RWPE1 (cell line): ENCODE measurements around the gene ZMYND8.

ENCODE experiments used
- CTCF ChIA-PET: fragments of 350-600 bp; sonication (Branson Sonifier 250); formaldehyde crosslinking; extraction: SDS; loops from one replicate; lab custom pipeline; 2021; lab: Yijun Ruan, JAX
- POLR2A ChIA-PET: fragments of 400-600 bp; formaldehyde crosslinking; extraction: SDS; loops from one replicate; lab custom pipeline; 2020; ENCODE audit warnings: antibody characterized with exemption; ENCODE audit not compliant: low non-redundant PET; lab: Yijun Ruan, JAX
- DNase-seq: peaks from one replicate; pipeline ENCODE4 v3.0.0; 2012; ENCODE audit warnings: low spot score
- H3K27ac ChIP-seq: fragments of 450-650 bp; 2 replicates; pipeline ENCODE4 v1.5.1; 2017
- TF ChIP-seq, protein P1 (sequence below): fragments of 450-650 bp; conservative IDR thresholded peaks from 2 replicates; pipeline ENCODE4 v1.5.1; 2017; ENCODE audit warnings: low read depth, mild to moderate bottlenecking

The ZMYND8 gene

DNA sequence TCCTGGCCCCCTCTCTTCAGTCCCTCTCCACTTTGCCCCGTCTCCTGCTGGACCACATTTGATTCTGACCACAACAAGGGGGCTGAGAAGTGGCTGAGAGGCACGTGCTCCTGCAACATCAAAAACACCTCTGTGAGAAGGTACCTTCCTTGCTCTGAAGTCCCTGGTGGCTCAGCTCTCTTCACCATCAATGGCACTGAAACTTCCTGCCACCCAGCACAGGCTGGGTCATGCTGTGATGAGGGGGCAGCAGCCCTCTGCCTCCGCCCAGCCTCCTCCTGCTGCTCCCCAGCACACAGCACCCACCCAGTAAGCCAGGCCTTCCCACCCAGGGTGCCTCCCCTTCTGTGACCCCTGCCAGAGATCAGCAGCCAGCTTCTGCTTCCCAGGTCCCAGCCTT, 10.3 kb downstream of the ZMYND8 start:
- CTCF ChIA-PET: interaction anchor here (0.6 to 1.0 kb wide), 4 partner anchors 8 to 324 kb away, joined by 3 to 4 read pairs (median 4); no protein-coding TSS in a partner anchor
- POLR2A ChIA-PET: no interaction called here
- TF ChIP-seq, protein P1, sequence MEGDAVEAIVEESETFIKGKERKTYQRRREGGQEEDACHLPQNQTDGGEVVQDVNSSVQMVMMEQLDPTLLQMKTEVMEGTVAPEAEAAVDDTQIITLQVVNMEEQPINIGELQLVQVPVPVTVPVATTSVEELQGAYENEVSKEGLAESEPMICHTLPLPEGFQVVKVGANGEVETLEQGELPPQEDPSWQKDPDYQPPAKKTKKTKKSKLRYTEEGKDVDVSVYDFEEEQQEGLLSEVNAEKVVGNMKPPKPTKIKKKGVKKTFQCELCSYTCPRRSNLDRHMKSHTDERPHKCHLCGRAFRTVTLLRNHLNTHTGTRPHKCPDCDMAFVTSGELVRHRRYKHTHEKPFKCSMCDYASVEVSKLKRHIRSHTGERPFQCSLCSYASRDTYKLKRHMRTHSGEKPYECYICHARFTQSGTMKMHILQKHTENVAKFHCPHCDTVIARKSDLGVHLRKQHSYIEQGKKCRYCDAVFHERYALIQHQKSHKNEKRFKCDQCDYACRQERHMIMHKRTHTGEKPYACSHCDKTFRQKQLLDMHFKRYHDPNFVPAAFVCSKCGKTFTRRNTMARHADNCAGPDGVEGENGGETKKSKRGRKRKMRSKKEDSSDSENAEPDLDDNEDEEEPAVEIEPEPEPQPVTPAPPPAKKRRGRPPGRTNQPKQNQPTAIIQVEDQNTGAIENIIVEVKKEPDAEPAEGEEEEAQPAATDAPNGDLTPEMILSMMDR: no peak
- H3K27ac ChIP-seq: peak overlapping the region; percentile 69
- DNase-seq: no peak

DNA sequence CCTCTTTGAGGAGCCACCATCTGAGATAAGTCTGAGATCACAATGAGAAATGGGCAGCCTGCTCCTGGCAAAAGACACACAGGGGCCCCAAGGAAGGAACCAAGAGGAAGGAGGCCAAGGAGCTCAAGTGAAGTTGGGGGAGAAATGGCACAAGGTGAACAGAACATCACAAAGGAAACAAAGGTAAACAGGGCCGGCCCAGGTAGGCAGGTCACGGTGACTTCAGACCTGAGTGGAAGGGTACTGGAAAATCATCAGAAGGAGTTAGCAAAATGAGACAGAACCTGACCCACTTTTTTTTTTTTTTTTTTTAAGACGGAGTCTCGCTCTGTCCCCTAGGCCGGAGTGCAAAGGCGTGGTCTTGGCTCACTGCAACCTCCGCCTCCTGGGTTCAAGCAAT, 11.3 kb downstream of the ZMYND8 start:
- peak overlapping the region; percentile 69 for H3K27ac ChIP-seq
- TF ChIP-seq, protein P1: no peak
- ChIA-PET CTCF (interaction anchor here (0.6 to 1.0 kb wide), 3 partner anchors 28 to 320 kb away, joined by 3 to 5 read pairs (median 4); no protein-coding TSS in a partner anchor), POLR2A (no interaction called here)
- no peak for DNase-seq

DNA sequence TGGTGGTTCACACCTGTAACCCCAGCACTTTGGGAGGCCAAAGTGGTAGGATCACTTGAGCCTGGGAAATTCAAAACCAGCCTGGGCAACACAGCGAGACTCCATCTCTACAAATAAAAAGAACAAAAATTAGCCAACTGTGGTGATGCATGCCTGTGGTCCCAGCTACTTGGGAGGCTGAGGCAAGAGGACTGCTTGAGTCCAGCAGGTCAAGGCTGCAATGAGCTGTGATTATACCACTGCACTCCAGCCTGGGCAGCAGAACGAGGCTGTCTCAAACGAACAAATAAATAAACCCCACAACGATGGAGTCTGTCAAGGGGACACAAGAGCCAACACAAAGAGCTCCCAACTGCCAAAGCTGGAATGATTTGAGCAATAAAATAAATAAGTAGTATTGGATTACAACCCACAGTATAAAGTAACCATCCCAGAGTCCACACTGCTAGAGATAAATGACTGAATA, 13.5 kb downstream of the ZMYND8 start:
- no peak for DNase-seq
- TF ChIP-seq, protein P1: no peak
- ChIA-PET POLR2A (no interaction called here), CTCF (interaction anchor here (0.6 to 0.9 kb wide), 2 partner anchors 41 kb away, joined by 3 read pairs; no protein-coding TSS in a partner anchor)
- peak overlapping the region; percentile 66 for H3K27ac ChIP-seq

- ChIA-PET CTCF (interaction anchor here (0.7 to 1.7 kb wide), 2 partner anchors 8 to 45 kb away, joined by 4 to 5 read pairs; no protein-coding TSS in a partner anchor), POLR2A (no interaction called here)
- TF ChIP-seq, protein P1: no peak
- no peak for DNase-seq
- H3K27ac ChIP-seq: peak overlapping the region; percentile 77
These were observed 18.3 kb downstream of the ZMYND8 start for GRCh38 chr20:47338131-47338628.

- H3K27ac ChIP-seq: peak overlapping the region; percentile 84
- DNase-seq: no peak
- ChIA-PET CTCF (no interaction called here), POLR2A (no interaction called here)
- TF ChIP-seq, protein P1: no peak
These were observed 19.1 kb downstream of the ZMYND8 start for GRCh38 chr20:47337413-47337812.

DNA sequence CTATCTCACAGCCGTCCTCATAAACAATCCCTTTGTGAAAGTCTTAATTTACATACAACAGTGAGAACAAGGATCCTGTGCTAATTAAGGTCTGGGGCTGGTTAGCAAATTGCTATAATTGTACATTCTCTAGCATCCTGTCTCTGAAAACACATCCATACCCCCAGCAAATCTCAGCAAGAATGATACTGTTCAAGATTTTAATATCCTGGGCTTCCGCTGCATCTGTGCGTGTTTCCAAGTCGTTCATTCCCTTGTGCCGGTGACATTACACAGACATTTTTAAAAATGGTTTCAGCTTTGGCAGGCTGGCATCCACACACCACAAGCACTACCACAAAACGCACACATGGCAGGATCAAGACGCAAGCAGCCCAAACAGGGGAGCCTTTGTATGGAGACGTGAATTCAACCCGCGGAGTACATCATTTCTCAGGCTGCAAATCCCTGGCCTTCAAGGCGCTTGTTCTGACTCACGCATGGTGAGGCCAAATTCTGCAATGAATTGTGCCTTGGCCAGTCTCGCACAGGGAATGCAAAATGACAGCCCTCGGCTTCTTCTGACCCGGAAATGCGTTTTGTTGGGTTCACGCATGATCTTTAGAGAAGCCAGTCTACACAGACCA, 20.3 kb downstream of the ZMYND8 start:
- TF ChIP-seq, protein P1: no peak
- H3K27ac ChIP-seq: peak overlapping the region; percentile 84
- no peak for DNase-seq
- ChIA-PET CTCF (no interaction called here), POLR2A (no interaction called here)
